Measurements from ENCODE around the gene NEIL1.

The NEIL1 gene

DNA sequence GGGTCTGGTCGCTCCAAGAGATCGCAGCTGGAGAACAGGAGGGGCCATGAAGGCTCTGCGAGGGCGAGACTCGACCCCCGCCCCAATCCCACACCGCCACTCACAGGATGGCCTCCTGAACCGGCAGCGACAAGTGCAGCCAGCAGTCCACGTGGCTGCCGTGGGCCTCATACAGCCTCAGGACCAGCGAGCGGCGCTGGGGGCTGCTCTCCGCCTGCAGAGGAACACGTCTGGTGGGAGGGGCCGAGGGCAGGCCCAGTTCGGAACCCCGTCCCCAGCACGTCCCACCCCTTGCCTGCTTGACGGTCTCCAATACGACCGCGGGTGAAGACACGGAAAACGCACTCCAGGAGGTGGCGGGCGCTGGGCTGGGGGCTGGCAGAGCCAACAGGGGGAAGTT is 9.2 kb downstream of the NEIL1 start:
- DNase-seq (ENCODE audit: low read depth) = no peak
- H3K4me3 ChIP-seq (ENCODE audit: low read depth, low read length) = no peak overlapping the region
- no peak for TF ChIP-seq MAX (IDR thresholded peaks at IDR 0.05; ENCODE audit: low read depth, low read length)
- no peak for TF ChIP-seq POLR2A (IDR thresholded peaks at IDR 0.05; ENCODE audit: extremely low read depth, insufficient read length)
- no peak for TF ChIP-seq CTCF (IDR thresholded peaks at IDR 0.05; ENCODE audit: low read depth, low read length)
- no peak for TF ChIP-seq MYC (IDR thresholded peaks at IDR 0.05; ENCODE audit: low read depth, low read length)

- no peak overlapping the region for H3K4me3 ChIP-seq (ENCODE audit: low read depth, low read length)
- TF ChIP-seq MAX (IDR thresholded peaks at IDR 0.05; ENCODE audit: low read depth, low read length) = no peak
- TF ChIP-seq POLR2A (IDR thresholded peaks at IDR 0.05; ENCODE audit: extremely low read depth, insufficient read length) = no peak
- TF ChIP-seq CTCF (IDR thresholded peaks at IDR 0.05; ENCODE audit: low read depth, low read length) = no peak
- no peak for TF ChIP-seq MYC (IDR thresholded peaks at IDR 0.05; ENCODE audit: low read depth, low read length)
- DNase-seq (ENCODE audit: low read depth) = no peak
Observed at GRCh38 chr15:75356517-75356916, 9.7 kb downstream of the NEIL1 start.

GRCh38 chr15:75357976-75358673 is 11.3 kb downstream of the NEIL1 start:
- TF ChIP-seq POLR2A (IDR thresholded peaks at IDR 0.05; ENCODE audit: extremely low read depth, insufficient read length) (no peak), MAX (IDR thresholded peaks at IDR 0.05; ENCODE audit: low read depth, low read length) (no peak), MYC (IDR thresholded peaks at IDR 0.05; ENCODE audit: low read depth, low read length) (no peak), CTCF (IDR thresholded peaks at IDR 0.05; ENCODE audit: low read depth, low read length) (no peak)
- H3K4me3 ChIP-seq (ENCODE audit: low read depth, low read length) = no peak overlapping the region
- DNase-seq (ENCODE audit: low read depth) = no peak

GRCh38 chr15:75358771-75359536 is 12.1 kb downstream of the NEIL1 start:
- H3K4me3 ChIP-seq (ENCODE audit: low read depth, low read length) = no peak overlapping the region
- no peak for DNase-seq (ENCODE audit: low read depth)
- TF ChIP-seq MYC (IDR thresholded peaks at IDR 0.05; ENCODE audit: low read depth, low read length) = no peak
- no peak for TF ChIP-seq POLR2A (IDR thresholded peaks at IDR 0.05; ENCODE audit: extremely low read depth, insufficient read length)
- no peak for TF ChIP-seq MAX (IDR thresholded peaks at IDR 0.05; ENCODE audit: low read depth, low read length)
- TF ChIP-seq CTCF (IDR thresholded peaks at IDR 0.05; ENCODE audit: low read depth, low read length) = no peak

GRCh38 chr15:75359537-75360250 is 12.9 kb downstream of the NEIL1 start:
- TF ChIP-seq POLR2A (IDR thresholded peaks at IDR 0.05; ENCODE audit: extremely low read depth, insufficient read length) = no peak
- TF ChIP-seq MAX (IDR thresholded peaks at IDR 0.05; ENCODE audit: low read depth, low read length) = no peak
- TF ChIP-seq MYC (IDR thresholded peaks at IDR 0.05; ENCODE audit: low read depth, low read length) = no peak
- no peak for TF ChIP-seq CTCF (IDR thresholded peaks at IDR 0.05; ENCODE audit: low read depth, low read length)
- H3K4me3 ChIP-seq (ENCODE audit: low read depth, low read length) = no peak overlapping the region
- DNase-seq (ENCODE audit: low read depth) = no peak

All from NB4 (cell line).